Measurements from ENCODE around the gene ZFPL1. TPM values are rescaled to one million over a fixed set of nuclear protein-coding genes. Genes with fewer than 3 reads are reported as not detected.

Gene ZFPL1
- total and polyA plus RNA-seq, 9 of the 15 experiments (the other 6 are each of a cell fraction or from before 2014, with no cell fraction given): 3.7 to 37.5 (median 22.7) TPM

DNA sequence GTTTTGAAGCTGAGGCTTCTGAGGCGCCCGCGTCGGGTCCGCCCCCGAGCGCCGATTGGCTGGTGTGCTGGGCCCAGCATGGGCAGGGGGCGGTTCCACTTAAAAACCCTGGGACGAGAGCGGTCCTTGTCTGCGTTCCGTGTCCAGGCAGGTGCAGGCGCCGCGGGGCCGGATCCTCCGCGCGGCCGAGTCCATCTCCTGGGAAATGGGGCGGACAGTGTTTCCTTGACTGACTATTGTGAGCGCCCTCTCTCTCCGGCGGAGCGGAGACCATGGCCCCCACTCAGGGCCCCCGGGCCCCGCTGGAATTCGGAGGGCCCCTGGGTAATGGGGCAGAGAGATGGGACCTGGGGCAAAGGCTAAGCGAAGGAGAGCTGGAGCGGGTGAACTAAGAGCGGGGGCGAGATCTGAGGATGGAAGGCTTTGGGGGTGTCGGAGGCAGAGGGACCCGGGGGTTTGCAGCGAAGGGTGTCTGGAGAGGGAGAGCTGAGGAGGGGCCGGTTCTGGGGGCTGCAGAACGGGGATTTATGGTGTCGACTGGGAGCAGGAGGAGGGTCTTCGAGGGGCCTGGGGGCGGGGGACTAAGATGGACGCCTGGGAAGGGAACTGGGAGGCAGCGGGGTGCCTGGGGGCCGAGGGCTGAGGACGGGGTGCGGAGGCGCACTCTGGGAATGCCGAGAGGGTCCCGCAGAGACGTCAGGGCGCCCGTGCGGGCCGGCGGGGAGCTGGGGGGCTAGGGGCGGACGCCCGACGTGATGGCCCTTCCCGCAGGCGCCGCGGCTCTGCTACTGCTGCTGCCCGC, 27.9 kb downstream of the ZFPL1 start, which contains the start of gene TM7SF2 (continued):
- TF ChIP-seq, protein P1, sequence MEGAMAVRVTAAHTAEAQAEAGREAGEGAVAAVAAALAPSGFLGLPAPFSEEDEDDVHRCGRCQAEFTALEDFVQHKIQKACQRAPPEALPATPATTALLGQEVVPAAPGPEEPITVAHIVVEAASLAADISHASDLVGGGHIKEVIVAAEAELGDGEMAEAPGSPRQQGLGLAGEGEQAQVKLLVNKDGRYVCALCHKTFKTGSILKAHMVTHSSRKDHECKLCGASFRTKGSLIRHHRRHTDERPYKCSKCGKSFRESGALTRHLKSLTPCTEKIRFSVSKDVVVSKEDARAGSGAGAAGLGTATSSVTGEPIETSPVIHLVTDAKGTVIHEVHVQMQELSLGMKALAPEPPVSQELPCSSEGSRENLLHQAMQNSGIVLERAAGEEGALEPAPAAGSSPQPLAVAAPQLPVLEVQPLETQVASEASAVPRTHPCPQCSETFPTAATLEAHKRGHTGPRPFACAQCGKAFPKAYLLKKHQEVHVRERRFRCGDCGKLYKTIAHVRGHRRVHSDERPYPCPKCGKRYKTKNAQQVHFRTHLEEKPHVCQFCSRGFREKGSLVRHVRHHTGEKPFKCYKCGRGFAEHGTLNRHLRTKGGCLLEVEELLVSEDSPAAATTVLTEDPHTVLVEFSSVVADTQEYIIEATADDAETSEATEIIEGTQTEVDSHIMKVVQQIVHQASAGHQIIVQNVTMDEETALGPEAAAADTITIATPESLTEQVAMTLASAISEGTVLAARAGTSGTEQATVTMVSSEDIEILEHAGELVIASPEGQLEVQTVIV (CRISPR knock-in tag; IDR thresholded peaks at IDR 0.05; ENCODE audit: borderline replicate concordance): no peak
- no peak for TF ChIP-seq STAT5A (IDR thresholded peaks at IDR 0.05; ENCODE audit: borderline replicate concordance, low read length)
- TF ChIP-seq ZNF347 (CRISPR knock-in tag; IDR thresholded peaks at IDR 0.05; ENCODE audit: low read depth): no peak
- no peak for TF ChIP-seq ZNF174 (CRISPR knock-in tag; IDR thresholded peaks at IDR 0.05)
- TF ChIP-seq, protein P2, sequence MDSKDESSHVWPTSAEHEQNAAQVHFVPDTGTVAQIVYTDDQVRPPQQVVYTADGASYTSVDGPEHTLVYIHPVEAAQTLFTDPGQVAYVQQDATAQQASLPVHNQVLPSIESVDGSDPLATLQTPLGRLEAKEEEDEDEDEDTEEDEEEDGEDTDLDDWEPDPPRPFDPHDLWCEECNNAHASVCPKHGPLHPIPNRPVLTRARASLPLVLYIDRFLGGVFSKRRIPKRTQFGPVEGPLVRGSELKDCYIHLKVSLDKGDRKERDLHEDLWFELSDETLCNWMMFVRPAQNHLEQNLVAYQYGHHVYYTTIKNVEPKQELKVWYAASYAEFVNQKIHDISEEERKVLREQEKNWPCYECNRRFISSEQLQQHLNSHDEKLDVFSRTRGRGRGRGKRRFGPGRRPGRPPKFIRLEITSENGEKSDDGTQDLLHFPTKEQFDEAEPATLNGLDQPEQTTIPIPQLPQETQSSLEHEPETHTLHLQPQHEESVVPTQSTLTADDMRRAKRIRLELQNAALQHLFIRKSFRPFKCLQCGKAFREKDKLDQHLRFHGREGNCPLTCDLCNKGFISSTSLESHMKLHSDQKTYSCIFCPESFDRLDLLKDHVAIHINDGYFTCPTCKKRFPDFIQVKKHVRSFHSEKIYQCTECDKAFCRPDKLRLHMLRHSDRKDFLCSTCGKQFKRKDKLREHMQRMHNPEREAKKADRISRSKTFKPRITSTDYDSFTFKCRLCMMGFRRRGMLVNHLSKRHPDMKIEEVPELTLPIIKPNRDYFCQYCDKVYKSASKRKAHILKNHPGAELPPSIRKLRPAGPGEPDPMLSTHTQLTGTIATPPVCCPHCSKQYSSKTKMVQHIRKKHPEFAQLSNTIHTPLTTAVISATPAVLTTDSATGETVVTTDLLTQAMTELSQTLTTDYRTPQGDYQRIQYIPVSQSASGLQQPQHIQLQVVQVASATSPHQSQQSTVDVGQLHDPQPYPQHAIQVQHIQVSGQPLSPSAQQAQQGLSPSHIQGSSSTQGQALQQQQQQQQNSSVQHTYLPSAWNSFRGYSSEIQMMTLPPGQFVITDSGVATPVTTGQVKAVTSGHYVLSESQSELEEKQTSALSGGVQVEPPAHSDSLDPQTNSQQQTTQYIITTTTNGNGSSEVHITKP (IDR thresholded peaks at IDR 0.05; ENCODE audit: partially characterized antibody): peak; percentile 87
- TF ChIP-seq RFX5 (IDR thresholded peaks at IDR 0.05; ENCODE audit: low read depth, low read length): no peak

All from K562 (cell line).